Measurements from ENCODE around the gene PRMT3. TPM values are rescaled to one million over a fixed set of nuclear protein-coding genes. Genes with fewer than 3 reads are reported as not detected.

Gene PRMT3
- total RNA-seq, 2 donors from 2014 or later = 29.2 to 33.6 TPM

Other genes starting within 250 kb of the PRMT3 start
- gene DBX1, start 227.2 kb upstream of the PRMT3 start, total RNA-seq = not detected
- 10 to 100 TPM; 51.9 to 67.0 TPM for gene HTATIP2, start 24.0 kb upstream of the PRMT3 start, total RNA-seq
- not detected for gene SLC6A5, start 211.9 kb downstream of the PRMT3 start, total RNA-seq